Endodermal cell (in vitro differentiated cells): Measurements from ENCODE around the gene PAN3. TPM values are rescaled to one million over a fixed set of nuclear protein-coding genes. Genes with fewer than 3 reads are reported as not detected.

ENCODE experiments used
- DNase-seq: peaks from one replicate; pipeline ENCODE4 v3.0.0-alpha.2; 2017
- H3K27ac ChIP-seq: 2 replicates; pipeline ENCODE4 v1.5.1; 2013; ENCODE audit warnings: mild to moderate bottlenecking, low read depth, low read length, moderate library complexity
- H3K27me3 ChIP-seq: 2 replicates; pipeline ENCODE4 v1.6.1; 2013; ENCODE audit warnings: mild to moderate bottlenecking, low read length, moderate library complexity; ENCODE audit not compliant: insufficient read depth, control insufficient read depth, poor library complexity, severe bottlenecking
- H3K36me3 ChIP-seq: 2 replicates; pipeline ENCODE4 v1.7.0; 2013; ENCODE audit warnings: mild to moderate bottlenecking, low read length, moderate library complexity; ENCODE audit not compliant: control insufficient read depth, insufficient read depth
- H3K4me1 ChIP-seq: one replicate; pipeline ENCODE4 v1.7.0; 2013; ENCODE audit warnings: low read length; ENCODE audit not compliant: control insufficient read depth, insufficient read depth
- H3K4me3 ChIP-seq: 2 replicates; pipeline ENCODE4 v1.5.1; 2013; ENCODE audit warnings: mild to moderate bottlenecking, low read length, moderate library complexity
- H3K9ac ChIP-seq: 2 replicates; pipeline ENCODE4 v1.6.1; 2013; ENCODE audit warnings: mild to moderate bottlenecking, low read length, moderate library complexity; ENCODE audit not compliant: poor library complexity, severe bottlenecking; ENCODE audit errors: extremely low read depth
- H3K9me3 ChIP-seq: 2 replicates; pipeline ENCODE4 v1.6.1; 2013; ENCODE audit warnings: mild to moderate bottlenecking, low read length, moderate library complexity; ENCODE audit not compliant: control insufficient read depth
- H3K27ac Mint-ChIP-seq: 2 replicates; pipeline ENCODE4 v1.8.0; 2020; ENCODE audit warnings: mixed read lengths
- H3K27me3 Mint-ChIP-seq: 2 replicates; pipeline ENCODE4 v1.8.0; 2021; ENCODE audit warnings: mild to moderate bottlenecking, mixed read lengths; ENCODE audit not compliant: insufficient read depth
- H3K36me3 Mint-ChIP-seq: 2 replicates; pipeline ENCODE4 v1.8.0; 2020; ENCODE audit warnings: low read depth, mixed read lengths
- H3K4me1 Mint-ChIP-seq: 2 replicates; pipeline ENCODE4 v1.8.0; 2020; ENCODE audit warnings: mixed read lengths
- H3K4me3 Mint-ChIP-seq: 2 replicates; pipeline ENCODE4 v1.8.0; 2020; ENCODE audit warnings: mild to moderate bottlenecking, moderate library complexity, mixed read lengths
- H3K9me3 Mint-ChIP-seq: 2 replicates; pipeline ENCODE4 v1.8.0; 2020; ENCODE audit warnings: mild to moderate bottlenecking, mixed read lengths
- WGBS, 2 experiments: methylation state at CpG; one replicate each; pipeline versions ENCODE4 v1.1.5 to v1.1.7; 2013; ENCODE audit warnings: missing lambda C conversion rate in 2 of 2, mixed read lengths in 1 of 2; ENCODE audit not compliant: insufficient coverage in 1 of 2, insufficient read length in 1 of 2; 5-methylcytosine and 5-hydroxymethylcytosine counted together
- total RNA-seq, 2 donors: library from RNA; stranded (reverse); fragmentation: NEBNext Ultra II Directional in 1 of 2; extraction: Animal tissue kit (Norgen Biotek cat#: 25700) in 1 of 2; gene quantifications; 2 replicates in 1 of 2; 3 replicates in 1 of 2; pipeline ENCODE4 v1.2.1, GENCODE V29; 2021
- TF ChIP-seq, protein P1 (sequence below): fragments of 200-600 bp; sonication (generic); conservative IDR thresholded peaks from 2 replicates; pipeline ENCODE4 v1.5.0; 2021; ENCODE audit warnings: antibody characterized with exemption, mild to moderate bottlenecking

The PAN3 gene
- total RNA-seq, 2 donors from 2014 or later, result 73.5 to 73.8 TPM

DNA sequence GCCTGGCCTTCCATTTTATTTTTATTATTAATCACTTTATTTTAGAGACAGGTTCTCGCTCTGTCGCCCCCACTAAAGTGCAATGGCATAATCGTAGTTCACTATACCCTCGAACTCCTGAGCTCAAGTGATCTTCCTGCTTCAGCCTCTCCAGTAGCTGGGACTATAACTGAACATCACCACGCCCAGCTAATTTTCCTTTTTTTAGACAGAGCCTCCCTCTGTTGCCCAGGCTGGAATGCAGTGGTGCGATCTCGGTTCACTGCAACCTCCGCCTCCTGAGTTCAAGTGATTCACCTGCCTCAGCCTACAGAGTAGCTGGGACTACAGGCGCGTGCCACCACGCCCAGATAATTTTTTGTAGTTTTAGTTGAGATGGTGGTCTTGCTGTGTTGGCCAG, 6.7 kb upstream of the PAN3 start:
- no peaks in the 10 kb centered on the region for H3K9me3 Mint-ChIP-seq
- H3K27ac Mint-ChIP-seq, result no peak overlapping the region
- 92 to 95% methylated on average over 11 of the region's 11 CpGs for WGBS, 2 experiments
- no peak overlapping the region for H3K4me3 ChIP-seq
- H3K36me3 Mint-ChIP-seq, result peaks cover 4% of the 10 kb centered on the region
- no peaks in the 10 kb centered on the region for H3K27me3 Mint-ChIP-seq
- H3K4me1 ChIP-seq, result no peaks in the 10 kb centered on the region
- DNase-seq, result no peak
- H3K27me3 ChIP-seq, result no peaks in the 10 kb centered on the region
- no peaks in the 10 kb centered on the region for H3K9me3 ChIP-seq
- H3K4me3 Mint-ChIP-seq, result no peak overlapping the region
- TF ChIP-seq, protein P1, sequence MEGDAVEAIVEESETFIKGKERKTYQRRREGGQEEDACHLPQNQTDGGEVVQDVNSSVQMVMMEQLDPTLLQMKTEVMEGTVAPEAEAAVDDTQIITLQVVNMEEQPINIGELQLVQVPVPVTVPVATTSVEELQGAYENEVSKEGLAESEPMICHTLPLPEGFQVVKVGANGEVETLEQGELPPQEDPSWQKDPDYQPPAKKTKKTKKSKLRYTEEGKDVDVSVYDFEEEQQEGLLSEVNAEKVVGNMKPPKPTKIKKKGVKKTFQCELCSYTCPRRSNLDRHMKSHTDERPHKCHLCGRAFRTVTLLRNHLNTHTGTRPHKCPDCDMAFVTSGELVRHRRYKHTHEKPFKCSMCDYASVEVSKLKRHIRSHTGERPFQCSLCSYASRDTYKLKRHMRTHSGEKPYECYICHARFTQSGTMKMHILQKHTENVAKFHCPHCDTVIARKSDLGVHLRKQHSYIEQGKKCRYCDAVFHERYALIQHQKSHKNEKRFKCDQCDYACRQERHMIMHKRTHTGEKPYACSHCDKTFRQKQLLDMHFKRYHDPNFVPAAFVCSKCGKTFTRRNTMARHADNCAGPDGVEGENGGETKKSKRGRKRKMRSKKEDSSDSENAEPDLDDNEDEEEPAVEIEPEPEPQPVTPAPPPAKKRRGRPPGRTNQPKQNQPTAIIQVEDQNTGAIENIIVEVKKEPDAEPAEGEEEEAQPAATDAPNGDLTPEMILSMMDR, result no peak
- H3K27ac ChIP-seq, result no peak overlapping the region
- no peaks in the 10 kb centered on the region for H3K36me3 ChIP-seq
- H3K4me1 Mint-ChIP-seq, result no peaks in the 10 kb centered on the region
- no peak overlapping the region for H3K9ac ChIP-seq

DNA sequence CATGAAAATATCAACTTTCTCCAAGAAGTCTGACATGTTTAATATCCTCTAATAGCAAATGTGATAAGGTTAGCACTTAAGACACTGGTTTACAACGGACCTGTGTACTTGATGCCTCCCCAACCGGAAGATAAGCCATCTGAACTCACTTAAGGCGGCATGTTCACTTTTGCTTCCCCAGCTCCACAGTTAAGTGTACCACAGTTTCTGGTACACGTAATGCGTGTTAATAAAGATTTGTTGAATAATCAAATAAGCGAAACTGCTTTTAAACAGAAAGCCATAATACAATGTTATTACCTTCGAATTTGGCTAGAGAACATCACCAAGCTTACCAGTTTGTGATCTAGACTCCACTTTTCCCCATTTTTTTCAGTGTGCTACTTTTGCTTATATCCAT, 1.4 kb upstream of the PAN3 start:
- Mint-ChIP-seq H3K27ac (peak overlapping the region; percentile 98), H3K4me1 (peaks cover 12% of the 10 kb centered on the region), H3K27me3 (no peaks in the 10 kb centered on the region), H3K36me3 (peaks cover 4% of the 10 kb centered on the region), H3K4me3 (peak overlapping the region; percentile 90), H3K9me3 (no peaks in the 10 kb centered on the region)
- Histone ChIP-seq H3K27ac (no peak overlapping the region), H3K27me3 (no peaks in the 10 kb centered on the region), H3K9me3 (no peaks in the 10 kb centered on the region), H3K4me3 (peak overlapping the region; percentile 97), H3K4me1 (no peaks in the 10 kb centered on the region), H3K9ac (peak overlapping the region; percentile 89), H3K36me3 (no peaks in the 10 kb centered on the region)
- TF ChIP-seq, protein P1, result no peak
- WGBS, 2 experiments, result 88 to 96% methylated on average over 7 of the region's 7 CpGs
- DNase-seq, result no peak

DNA sequence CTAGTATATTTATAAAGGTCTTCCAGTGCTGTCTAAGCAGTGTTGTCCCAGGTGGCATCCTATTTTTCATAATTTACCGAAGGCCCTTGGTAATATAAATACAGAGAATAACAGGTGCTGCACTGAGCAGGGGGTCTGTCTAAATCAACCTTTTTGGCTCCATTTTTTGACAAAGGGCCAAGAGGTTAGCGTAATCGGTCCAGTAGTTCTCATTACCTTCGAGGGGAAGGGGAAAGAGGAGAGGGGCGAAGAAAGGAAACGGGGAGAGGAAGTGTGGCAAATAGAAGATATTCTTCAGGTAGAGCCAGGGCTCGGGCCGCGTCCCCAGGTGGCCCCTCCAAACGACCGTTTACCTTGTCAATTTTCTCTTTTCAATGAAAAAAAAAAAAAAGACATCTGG, 749 bp upstream of the PAN3 start:
- 0% methylated on average over 5 to 6 of the region's 11 CpGs for WGBS, 2 experiments
- H3K36me3 ChIP-seq, result no peaks in the 10 kb centered on the region
- no peaks in the 10 kb centered on the region for H3K4me1 ChIP-seq
- H3K27ac ChIP-seq, result peak overlapping the region; percentile 93
- Mint-ChIP-seq H3K4me1 (peaks cover 19% of the 10 kb centered on the region), H3K9me3 (no peaks in the 10 kb centered on the region), H3K27ac (peak overlapping the region; percentile 98), H3K36me3 (peaks cover 4% of the 10 kb centered on the region), H3K27me3 (no peaks in the 10 kb centered on the region), H3K4me3 (peak overlapping the region; percentile 90)
- H3K9me3 ChIP-seq, result no peaks in the 10 kb centered on the region
- peak overlapping the region; percentile 89 for H3K9ac ChIP-seq
- no peak for DNase-seq
- H3K27me3 ChIP-seq, result no peaks in the 10 kb centered on the region
- TF ChIP-seq, protein P1, result no peak
- peak overlapping the region; percentile 97 for H3K4me3 ChIP-seq
